ENCODE data around the gene LRRC28. TPM values are rescaled to one million over a fixed set of nuclear protein-coding genes. Genes with fewer than 3 reads are reported as not detected.

LRRC28 gene
- total RNA-seq, 1 donor from 2014 or later: 49.6 TPM

- DNase-seq: no peak
- no peaks in the 10 kb centered on the region for H3K27me3 Mint-ChIP-seq (ENCODE audit: unreplicated experiment)
- H3K27ac Mint-ChIP-seq (ENCODE audit: unreplicated experiment): no peak overlapping the region
- H3K9me3 Mint-ChIP-seq (ENCODE audit: unreplicated experiment): no peaks in the 10 kb centered on the region
- no peak for TF ChIP-seq CTCF (IDR thresholded peaks at IDR 0.05; ENCODE audit: partially characterized antibody, unreplicated experiment)
- no peaks in the 10 kb centered on the region for H3K36me3 Mint-ChIP-seq (ENCODE audit: unreplicated experiment)
- H3K4me3 Mint-ChIP-seq (ENCODE audit: unreplicated experiment): no peak overlapping the region
- H3K4me1 Mint-ChIP-seq (ENCODE audit: low read depth, unreplicated experiment): peaks cover 1% of the 10 kb centered on the region
Measured at GRCh38 chr15:99211926-99212325, 39.4 kb upstream of the LRRC28 start.

GRCh38 chr15:99212406-99212805, 38.9 kb upstream of the LRRC28 start:
- no peaks in the 10 kb centered on the region for H3K36me3 Mint-ChIP-seq (ENCODE audit: unreplicated experiment)
- H3K4me3 Mint-ChIP-seq (ENCODE audit: unreplicated experiment): no peak overlapping the region
- no peaks in the 10 kb centered on the region for H3K27me3 Mint-ChIP-seq (ENCODE audit: unreplicated experiment)
- peaks cover 1% of the 10 kb centered on the region for H3K4me1 Mint-ChIP-seq (ENCODE audit: low read depth, unreplicated experiment)
- no peak overlapping the region for H3K27ac Mint-ChIP-seq (ENCODE audit: unreplicated experiment)
- DNase-seq: no peak
- no peak for TF ChIP-seq CTCF (IDR thresholded peaks at IDR 0.05; ENCODE audit: partially characterized antibody, unreplicated experiment)
- no peaks in the 10 kb centered on the region for H3K9me3 Mint-ChIP-seq (ENCODE audit: unreplicated experiment)

GRCh38 chr15:99213187-99213811, 38.0 kb upstream of the LRRC28 start:
- Mint-ChIP-seq H3K36me3 (ENCODE audit: unreplicated experiment) (no peaks in the 10 kb centered on the region), H3K4me1 (ENCODE audit: low read depth, unreplicated experiment) (peaks cover 1% of the 10 kb centered on the region), H3K27ac (ENCODE audit: unreplicated experiment) (no peak overlapping the region), H3K27me3 (ENCODE audit: unreplicated experiment) (no peaks in the 10 kb centered on the region), H3K4me3 (ENCODE audit: unreplicated experiment) (no peak overlapping the region), H3K9me3 (ENCODE audit: unreplicated experiment) (no peaks in the 10 kb centered on the region)
- peak; percentile 86 for DNase-seq
- peak; percentile 71 for TF ChIP-seq CTCF (IDR thresholded peaks at IDR 0.05; ENCODE audit: partially characterized antibody, unreplicated experiment)

- H3K27ac Mint-ChIP-seq (ENCODE audit: unreplicated experiment): no peak overlapping the region
- no peak for TF ChIP-seq CTCF (IDR thresholded peaks at IDR 0.05; ENCODE audit: partially characterized antibody, unreplicated experiment)
- H3K9me3 Mint-ChIP-seq (ENCODE audit: unreplicated experiment): no peaks in the 10 kb centered on the region
- H3K36me3 Mint-ChIP-seq (ENCODE audit: unreplicated experiment): no peaks in the 10 kb centered on the region
- no peak overlapping the region for H3K4me3 Mint-ChIP-seq (ENCODE audit: unreplicated experiment)
- no peak for DNase-seq
- peaks cover 4% of the 10 kb centered on the region for H3K4me1 Mint-ChIP-seq (ENCODE audit: low read depth, unreplicated experiment)
- H3K27me3 Mint-ChIP-seq (ENCODE audit: unreplicated experiment): no peaks in the 10 kb centered on the region
Measured at GRCh38 chr15:99224372-99225214, 26.7 kb upstream of the LRRC28 start.

- Mint-ChIP-seq H3K4me3 (ENCODE audit: unreplicated experiment) (no peak overlapping the region), H3K9me3 (ENCODE audit: unreplicated experiment) (no peaks in the 10 kb centered on the region), H3K27ac (ENCODE audit: unreplicated experiment) (no peak overlapping the region), H3K36me3 (ENCODE audit: unreplicated experiment) (no peaks in the 10 kb centered on the region), H3K27me3 (ENCODE audit: unreplicated experiment) (no peaks in the 10 kb centered on the region), H3K4me1 (ENCODE audit: low read depth, unreplicated experiment) (peaks cover 3% of the 10 kb centered on the region)
- no peak for DNase-seq
- TF ChIP-seq CTCF (IDR thresholded peaks at IDR 0.05; ENCODE audit: partially characterized antibody, unreplicated experiment): no peak
Measured at GRCh38 chr15:99226802-99227201, 24.5 kb upstream of the LRRC28 start.

Measured in glutamatergic neuron (in vitro differentiated cells).